ENCODE data around the gene C10orf53. TPM values are rescaled to one million over a fixed set of nuclear protein-coding genes. Genes with fewer than 3 reads are reported as not detected.

C10orf53 gene
- total RNA-seq, 1 experiment from 2014 or later, result not detected

DNA sequence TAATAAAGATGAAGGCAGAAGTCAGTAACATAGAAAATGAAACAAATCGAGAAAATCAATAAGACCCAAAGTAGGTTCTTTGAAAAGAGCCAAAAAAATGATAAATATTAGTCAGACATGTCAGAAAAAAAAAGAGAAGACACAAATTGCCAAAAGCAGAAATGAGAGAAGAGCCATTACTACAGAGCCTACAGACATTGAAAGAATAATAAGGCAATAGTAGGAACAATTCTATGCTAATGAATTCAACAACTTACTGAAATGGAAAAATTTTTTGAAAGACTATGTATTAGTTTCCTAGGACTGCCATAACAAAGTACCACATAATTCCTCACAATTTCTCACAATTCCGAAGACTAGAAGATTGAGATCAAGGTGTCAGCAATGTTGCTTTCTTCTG is 47.1 kb downstream of the C10orf53 start:
- no peak overlapping the region for H3T11ph ChIP-seq (ENCODE audit: low read length)

More for the DNA sequence above, 47.1 kb downstream of the C10orf53 start:
- Mint-ChIP-seq H3K27me3 (ENCODE audit: low read depth) (no peaks in the 10 kb centered on the region; the same call in 1 of the 2 replicates), H3K36me3 (ENCODE audit: insufficient read depth in 1 of 3, low read depth in 3 of 3) (peaks cover 4 to 8% (median 4%) of the 10 kb centered on the region in 3 experiments; a peak in 5 of 7 replicates), H3K27ac (no peak overlapping the region), H3K4me1 (no peaks in the 10 kb centered on the region), H3K4me3 (no peak overlapping the region), H3K9me3 (peaks cover 8 to 14% of the 10 kb centered on the region in 2 experiments; a peak in 4 of 5 replicates)
- Histone ChIP-seq H2BK120ac (ENCODE audit: low read depth, low read length, poor library complexity, severe bottlenecking) (no peak overlapping the region), H2AK5ac (ENCODE audit: insufficient read length, low read length) (no peak overlapping the region), H2BK15ac (ENCODE audit: low read depth, low read length) (no peak overlapping the region), H3K9me3 (ENCODE audit: control insufficient read depth, low read depth, low read length) (no peaks in the 10 kb centered on the region), H3K27ac (ENCODE audit: insufficient read length, low read depth, low read length) (no peak overlapping the region), H4K8ac (replicated peaks; ENCODE audit: insufficient read length, low read depth, low read length) (no peak overlapping the region), H2AFZ (ENCODE audit: low read length) (no peak overlapping the region), H3K9ac (ENCODE audit: extremely low read depth, insufficient read length, low read length) (no peak overlapping the region), H2BK5ac (ENCODE audit: insufficient read length, low read length) (no peak overlapping the region), H3K4me1 (ENCODE audit: insufficient read depth, low read length) (no peaks in the 10 kb centered on the region), H3K23ac (ENCODE audit: insufficient read length, low read depth, low read length) (no peak overlapping the region), H3K79me1 (ENCODE audit: insufficient read depth, low read depth, low read length, poor library complexity, severe bottlenecking) (no peaks in the 10 kb centered on the region), H3K27me3 (ENCODE audit: insufficient read depth, low read length) (no peaks in the 10 kb centered on the region), H3K18ac (ENCODE audit: insufficient read length, low read depth, low read length) (no peak overlapping the region), H3K23me2 (ENCODE audit: insufficient read length, low read depth, low read length, poor library complexity, severe bottlenecking) (no peaks in the 10 kb centered on the region), H3K14ac (ENCODE audit: insufficient read depth, low read length) (no peak overlapping the region), H4K91ac (ENCODE audit: insufficient read length, low read depth, low read length) (no peak overlapping the region), H4K5ac (ENCODE audit: insufficient read length, low read depth, low read length) (no peak overlapping the region), H3K4me2 (ENCODE audit: insufficient read depth, insufficient read length, low read length) (no peak overlapping the region), H3K4ac (ENCODE audit: low read depth, low read length) (no peak overlapping the region), H2BK20ac (ENCODE audit: low read depth, low read length, poor library complexity, severe bottlenecking) (no peak overlapping the region), H3K79me2 (ENCODE audit: insufficient read depth, low read length) (no peaks in the 10 kb centered on the region), H2BK12ac (ENCODE audit: insufficient read length, low read depth, low read length) (no peak overlapping the region), H4K20me1 (ENCODE audit: control insufficient read depth, insufficient read depth, insufficient read length) (no peaks in the 10 kb centered on the region), H3K56ac (ENCODE audit: insufficient read length, low read depth, low read length) (no peak overlapping the region)
- TF ChIP-seq, protein P1, sequence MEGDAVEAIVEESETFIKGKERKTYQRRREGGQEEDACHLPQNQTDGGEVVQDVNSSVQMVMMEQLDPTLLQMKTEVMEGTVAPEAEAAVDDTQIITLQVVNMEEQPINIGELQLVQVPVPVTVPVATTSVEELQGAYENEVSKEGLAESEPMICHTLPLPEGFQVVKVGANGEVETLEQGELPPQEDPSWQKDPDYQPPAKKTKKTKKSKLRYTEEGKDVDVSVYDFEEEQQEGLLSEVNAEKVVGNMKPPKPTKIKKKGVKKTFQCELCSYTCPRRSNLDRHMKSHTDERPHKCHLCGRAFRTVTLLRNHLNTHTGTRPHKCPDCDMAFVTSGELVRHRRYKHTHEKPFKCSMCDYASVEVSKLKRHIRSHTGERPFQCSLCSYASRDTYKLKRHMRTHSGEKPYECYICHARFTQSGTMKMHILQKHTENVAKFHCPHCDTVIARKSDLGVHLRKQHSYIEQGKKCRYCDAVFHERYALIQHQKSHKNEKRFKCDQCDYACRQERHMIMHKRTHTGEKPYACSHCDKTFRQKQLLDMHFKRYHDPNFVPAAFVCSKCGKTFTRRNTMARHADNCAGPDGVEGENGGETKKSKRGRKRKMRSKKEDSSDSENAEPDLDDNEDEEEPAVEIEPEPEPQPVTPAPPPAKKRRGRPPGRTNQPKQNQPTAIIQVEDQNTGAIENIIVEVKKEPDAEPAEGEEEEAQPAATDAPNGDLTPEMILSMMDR (conservative IDR thresholded peaks at IDR 0.05), result no peak
- WGBS (ENCODE audit: extremely low coverage, insufficient read length, low lambda C conversion rate), result no CpG with 5 or more reads among the region's 2 CpGs
- DNase-seq, result no peak
